HepG2 (cell line): ENCODE data around the gene RFX2. TPM values are rescaled to one million over a fixed set of nuclear protein-coding genes. Genes with fewer than 3 reads are reported as not detected.

Experiments used
- KLF15 ChIP-seq: sonication (generic); formaldehyde crosslinking; IDR thresholded peaks from 2 replicates; pipeline ENCODE4 v1.8.1; 2023; ENCODE audit warnings: borderline replicate concordance, mild to moderate bottlenecking, inconsistent platforms, missing genetic modification reagents, mixed read lengths
- MTA1 ChIP-seq: sonication (generic); formaldehyde crosslinking; IDR thresholded peaks from 2 replicates; pipeline ENCODE4 v1.4.0; 2020; ENCODE audit warnings: missing genetic modification reagents, mild to moderate bottlenecking, borderline replicate concordance
- NFE2 ChIP-seq: sonication (generic); formaldehyde crosslinking; IDR thresholded peaks from 2 replicates; pipeline ENCODE4 v1.4.0; 2020; ENCODE audit warnings: missing genetic modification reagents
- POLR2AphosphoS2 ChIP-seq: IDR thresholded peaks from 2 replicates; pipeline ENCODE4 v1.6.1; 2011; ENCODE audit warnings: low read depth, low read length, improper control_type of control experiment
- SNAPC2 ChIP-seq: sonication (generic); formaldehyde crosslinking; IDR thresholded peaks from 2 replicates; pipeline ENCODE4 v1.8.1; 2022; ENCODE audit warnings: mild to moderate bottlenecking, missing genetic modification reagents
- polyA plus RNA-seq, 8 experiments: library from polyadenylated mRNA; depleted of rRNA in 3 of 8; stranded (reverse) in 7 of 8; unstranded in 1 of 8; fragments of >200 nt; fragmentation: Illumina TruSeq in 4 of 8; extraction: Trizol in 4 of 8; gene quantifications; 2 replicates each; pipeline versions ENCODE4 v1.2.1 to v1.2.3, GENCODE V29; 2011 to 2016; ENCODE audit warnings: low read depth in 4 of 8, missing spikeins in 1 of 8, mixed read lengths in 1 of 8; ENCODE audit not compliant: insufficient read depth in 1 of 8
- total RNA-seq, 5 experiments: library from RNA; depleted of rRNA; stranded (reverse); fragments of >200 nt; fragmentation: Illumina TruSeq; extraction: Trizol; gene quantifications; 2 replicates each; pipeline ENCODE4 v1.2.3, GENCODE V29; 2016; ENCODE audit warnings: low read depth in 1 of 5
- TF ChIP-seq, protein P1 (sequence below), 2 experiments: fragments of 450-650 bp in 1 of 2; sonication (generic) in 1 of 2; formaldehyde crosslinking in 1 of 2; IDR thresholded peaks; 2 replicates each; pipeline versions ENCODE4 v1.6.1 to v1.8.0; 2016 to 2022; ENCODE audit warnings: antibody characterized with exemption in 1 of 2, mild to moderate bottlenecking in 1 of 2, missing genetic modification reagents in 1 of 2
- TF ChIP-seq, protein P2 (sequence below): IDR thresholded peaks from 2 replicates; pipeline ENCODE4 v1.6.1; 2012; ENCODE audit warnings: inconsistent platforms
- TF ChIP-seq, protein P3 (sequence below): sonication (generic); formaldehyde crosslinking; IDR thresholded peaks from 2 replicates; pipeline ENCODE4 v1.5.1; 2020; ENCODE audit warnings: missing genetic modification reagents, mild to moderate bottlenecking, borderline replicate concordance
- TF ChIP-seq, protein P4 (sequence below): sonication (generic); formaldehyde crosslinking; IDR thresholded peaks from 2 replicates; pipeline ENCODE4 v1.4.0; 2020; ENCODE audit warnings: missing genetic modification reagents
- TF ChIP-seq, protein P5 (sequence below): sonication (generic); formaldehyde crosslinking; IDR thresholded peaks from 2 replicates; pipeline ENCODE4 v1.8.0; 2022; ENCODE audit warnings: mild to moderate bottlenecking, missing genetic modification reagents; ENCODE audit not compliant: insufficient replicate concordance

RFX2 gene
- total and polyA plus RNA-seq, 2 of the 13 experiments (the other 11 are each of a cell fraction or from before 2014, with no cell fraction given), result 2.8 to 3.3 TPM

DNA sequence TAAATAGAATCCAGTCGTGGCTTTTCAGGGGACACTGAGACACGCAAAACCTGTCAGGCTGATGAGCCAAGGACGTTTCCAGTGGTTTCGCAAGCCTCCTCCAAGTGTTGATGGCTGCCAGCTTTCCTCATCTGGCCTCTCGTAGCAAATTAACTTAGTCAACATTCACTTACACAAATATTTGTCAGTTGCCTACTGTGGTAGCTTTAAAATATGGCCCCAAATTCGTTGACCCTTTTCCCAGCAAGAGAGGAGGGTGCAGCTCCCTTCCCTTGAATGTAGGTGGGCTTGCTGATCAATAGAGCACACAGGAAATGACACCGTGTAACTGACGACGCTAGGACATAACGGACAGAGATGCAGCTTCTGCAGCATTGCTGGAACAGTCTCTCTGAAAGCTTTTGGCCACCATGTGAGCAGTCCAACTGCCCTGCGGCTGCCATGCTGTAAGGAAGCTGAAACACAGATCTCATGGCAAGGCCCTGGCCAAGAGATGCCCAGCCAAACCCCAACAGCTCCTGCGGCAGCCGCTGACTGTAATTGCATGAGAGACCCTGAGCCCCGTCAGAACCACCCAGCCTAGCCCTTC, 126.8 kb downstream of the RFX2 start (continued):
- TF ChIP-seq, protein P1, sequence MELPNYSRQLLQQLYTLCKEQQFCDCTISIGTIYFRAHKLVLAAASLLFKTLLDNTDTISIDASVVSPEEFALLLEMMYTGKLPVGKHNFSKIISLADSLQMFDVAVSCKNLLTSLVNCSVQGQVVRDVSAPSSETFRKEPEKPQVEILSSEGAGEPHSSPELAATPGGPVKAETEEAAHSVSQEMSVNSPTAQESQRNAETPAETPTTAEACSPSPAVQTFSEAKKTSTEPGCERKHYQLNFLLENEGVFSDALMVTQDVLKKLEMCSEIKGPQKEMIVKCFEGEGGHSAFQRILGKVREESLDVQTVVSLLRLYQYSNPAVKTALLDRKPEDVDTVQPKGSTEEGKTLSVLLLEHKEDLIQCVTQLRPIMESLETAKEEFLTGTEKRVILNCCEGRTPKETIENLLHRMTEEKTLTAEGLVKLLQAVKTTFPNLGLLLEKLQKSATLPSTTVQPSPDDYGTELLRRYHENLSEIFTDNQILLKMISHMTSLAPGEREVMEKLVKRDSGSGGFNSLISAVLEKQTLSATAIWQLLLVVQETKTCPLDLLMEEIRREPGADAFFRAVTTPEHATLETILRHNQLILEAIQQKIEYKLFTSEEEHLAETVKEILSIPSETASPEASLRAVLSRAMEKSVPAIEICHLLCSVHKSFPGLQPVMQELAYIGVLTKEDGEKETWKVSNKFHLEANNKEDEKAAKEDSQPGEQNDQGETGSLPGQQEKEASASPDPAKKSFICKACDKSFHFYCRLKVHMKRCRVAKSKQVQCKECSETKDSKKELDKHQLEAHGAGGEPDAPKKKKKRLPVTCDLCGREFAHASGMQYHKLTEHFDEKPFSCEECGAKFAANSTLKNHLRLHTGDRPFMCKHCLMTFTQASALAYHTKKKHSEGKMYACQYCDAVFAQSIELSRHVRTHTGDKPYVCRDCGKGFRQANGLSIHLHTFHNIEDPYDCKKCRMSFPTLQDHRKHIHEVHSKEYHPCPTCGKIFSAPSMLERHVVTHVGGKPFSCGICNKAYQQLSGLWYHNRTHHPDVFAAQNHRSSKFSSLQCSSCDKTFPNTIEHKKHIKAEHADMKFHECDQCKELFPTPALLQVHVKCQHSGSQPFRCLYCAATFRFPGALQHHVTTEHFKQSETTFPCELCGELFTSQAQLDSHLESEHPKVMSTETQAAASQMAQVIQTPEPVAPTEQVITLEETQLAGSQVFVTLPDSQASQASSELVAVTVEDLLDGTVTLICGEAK (IDR thresholded peaks at IDR 0.05), result no peak
- TF ChIP-seq, protein P1 (CRISPR knock-in tag; IDR thresholded peaks at IDR 0.05), result no peak
- TF ChIP-seq, protein P2, sequence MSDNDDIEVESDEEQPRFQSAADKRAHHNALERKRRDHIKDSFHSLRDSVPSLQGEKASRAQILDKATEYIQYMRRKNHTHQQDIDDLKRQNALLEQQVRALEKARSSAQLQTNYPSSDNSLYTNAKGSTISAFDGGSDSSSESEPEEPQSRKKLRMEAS, result 0 out of 2 replicates have a peak, but pooled peaks have one; percentile 30
- TF ChIP-seq SNAPC2 (CRISPR knock-in tag) (no peak), POLR2AphosphoS2 (no peak), MTA1 (CRISPR knock-in tag) (0 out of 2 replicates have a peak, but pooled peaks have one; percentile 40), KLF15 (CRISPR knock-in tag) (no peak), NFE2 (CRISPR knock-in tag) (no peak)
- TF ChIP-seq, protein P3, sequence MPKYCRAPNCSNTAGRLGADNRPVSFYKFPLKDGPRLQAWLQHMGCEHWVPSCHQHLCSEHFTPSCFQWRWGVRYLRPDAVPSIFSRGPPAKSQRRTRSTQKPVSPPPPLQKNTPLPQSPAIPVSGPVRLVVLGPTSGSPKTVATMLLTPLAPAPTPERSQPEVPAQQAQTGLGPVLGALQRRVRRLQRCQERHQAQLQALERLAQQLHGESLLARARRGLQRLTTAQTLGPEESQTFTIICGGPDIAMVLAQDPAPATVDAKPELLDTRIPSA (CRISPR knock-in tag), result no peak
- TF ChIP-seq, protein P4, sequence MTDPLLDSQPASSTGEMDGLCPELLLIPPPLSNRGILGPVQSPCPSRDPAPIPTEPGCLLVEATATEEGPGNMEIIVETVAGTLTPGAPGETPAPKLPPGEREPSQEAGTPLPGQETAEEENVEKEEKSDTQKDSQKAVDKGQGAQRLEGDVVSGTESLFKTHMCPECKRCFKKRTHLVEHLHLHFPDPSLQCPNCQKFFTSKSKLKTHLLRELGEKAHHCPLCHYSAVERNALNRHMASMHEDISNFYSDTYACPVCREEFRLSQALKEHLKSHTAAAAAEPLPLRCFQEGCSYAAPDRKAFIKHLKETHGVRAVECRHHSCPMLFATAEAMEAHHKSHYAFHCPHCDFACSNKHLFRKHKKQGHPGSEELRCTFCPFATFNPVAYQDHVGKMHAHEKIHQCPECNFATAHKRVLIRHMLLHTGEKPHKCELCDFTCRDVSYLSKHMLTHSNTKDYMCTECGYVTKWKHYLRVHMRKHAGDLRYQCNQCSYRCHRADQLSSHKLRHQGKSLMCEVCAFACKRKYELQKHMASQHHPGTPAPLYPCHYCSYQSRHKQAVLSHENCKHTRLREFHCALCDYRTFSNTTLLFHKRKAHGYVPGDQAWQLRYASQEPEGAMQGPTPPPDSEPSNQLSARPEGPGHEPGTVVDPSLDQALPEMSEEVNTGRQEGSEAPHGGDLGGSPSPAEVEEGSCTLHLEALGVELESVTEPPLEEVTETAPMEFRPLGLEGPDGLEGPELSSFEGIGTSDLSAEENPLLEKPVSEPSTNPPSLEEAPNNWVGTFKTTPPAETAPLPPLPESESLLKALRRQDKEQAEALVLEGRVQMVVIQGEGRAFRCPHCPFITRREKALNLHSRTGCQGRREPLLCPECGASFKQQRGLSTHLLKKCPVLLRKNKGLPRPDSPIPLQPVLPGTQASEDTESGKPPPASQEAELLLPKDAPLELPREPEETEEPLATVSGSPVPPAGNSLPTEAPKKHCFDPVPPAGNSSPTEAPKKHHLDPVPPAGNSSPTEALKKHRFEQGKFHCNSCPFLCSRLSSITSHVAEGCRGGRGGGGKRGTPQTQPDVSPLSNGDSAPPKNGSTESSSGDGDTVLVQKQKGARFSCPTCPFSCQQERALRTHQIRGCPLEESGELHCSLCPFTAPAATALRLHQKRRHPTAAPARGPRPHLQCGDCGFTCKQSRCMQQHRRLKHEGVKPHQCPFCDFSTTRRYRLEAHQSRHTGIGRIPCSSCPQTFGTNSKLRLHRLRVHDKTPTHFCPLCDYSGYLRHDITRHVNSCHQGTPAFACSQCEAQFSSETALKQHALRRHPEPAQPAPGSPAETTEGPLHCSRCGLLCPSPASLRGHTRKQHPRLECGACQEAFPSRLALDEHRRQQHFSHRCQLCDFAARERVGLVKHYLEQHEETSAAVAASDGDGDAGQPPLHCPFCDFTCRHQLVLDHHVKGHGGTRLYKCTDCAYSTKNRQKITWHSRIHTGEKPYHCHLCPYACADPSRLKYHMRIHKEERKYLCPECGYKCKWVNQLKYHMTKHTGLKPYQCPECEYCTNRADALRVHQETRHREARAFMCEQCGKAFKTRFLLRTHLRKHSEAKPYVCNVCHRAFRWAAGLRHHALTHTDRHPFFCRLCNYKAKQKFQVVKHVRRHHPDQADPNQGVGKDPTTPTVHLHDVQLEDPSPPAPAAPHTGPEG (CRISPR knock-in tag), result no peak
- TF ChIP-seq, protein P5, sequence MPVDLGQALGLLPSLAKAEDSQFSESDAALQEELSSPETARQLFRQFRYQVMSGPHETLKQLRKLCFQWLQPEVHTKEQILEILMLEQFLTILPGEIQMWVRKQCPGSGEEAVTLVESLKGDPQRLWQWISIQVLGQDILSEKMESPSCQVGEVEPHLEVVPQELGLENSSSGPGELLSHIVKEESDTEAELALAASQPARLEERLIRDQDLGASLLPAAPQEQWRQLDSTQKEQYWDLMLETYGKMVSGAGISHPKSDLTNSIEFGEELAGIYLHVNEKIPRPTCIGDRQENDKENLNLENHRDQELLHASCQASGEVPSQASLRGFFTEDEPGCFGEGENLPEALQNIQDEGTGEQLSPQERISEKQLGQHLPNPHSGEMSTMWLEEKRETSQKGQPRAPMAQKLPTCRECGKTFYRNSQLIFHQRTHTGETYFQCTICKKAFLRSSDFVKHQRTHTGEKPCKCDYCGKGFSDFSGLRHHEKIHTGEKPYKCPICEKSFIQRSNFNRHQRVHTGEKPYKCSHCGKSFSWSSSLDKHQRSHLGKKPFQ (CRISPR knock-in tag), result no peak
